IPS DF 19.7 (cell line): ENCODE results near the gene ANKS3.
A peak's percentile ranks its signal among the peaks of the same experiment; 100 is the strongest.

Source experiments
- DNase-seq: peaks from one replicate; pipeline ENCODE4 v3.0.0-alpha.2; 2013; ENCODE audit warnings: low read depth, low spot score

ANKS3 gene

GRCh38 chr16:4734063-4734729 lies at the start of gene ANKS3, which contains the start of gene DNAAF8:
Gene ANKS3, minus strand, starts transcription at chr16:4734271. Its CDS starts 4,122 bp downstream, at chr16:4730149.
Gene DNAAF8, plus strand, starts transcription at chr16:4734537. Its CDS starts 1,978 bp downstream, at chr16:4736515.
- DNase-seq, result peak; percentile 94

- DNase-seq, result no peak
Observed at GRCh38 chr16:4783251-4783950, 49.3 kb upstream of the ANKS3 start.

GRCh38 chr16:4780235-4780634 lies 46.2 kb upstream of the ANKS3 start:
- DNase-seq, result no peak

GRCh38 chr16:4778050-4778392 lies 44.0 kb upstream of the ANKS3 start:
- DNase-seq, result no peak

DNA sequence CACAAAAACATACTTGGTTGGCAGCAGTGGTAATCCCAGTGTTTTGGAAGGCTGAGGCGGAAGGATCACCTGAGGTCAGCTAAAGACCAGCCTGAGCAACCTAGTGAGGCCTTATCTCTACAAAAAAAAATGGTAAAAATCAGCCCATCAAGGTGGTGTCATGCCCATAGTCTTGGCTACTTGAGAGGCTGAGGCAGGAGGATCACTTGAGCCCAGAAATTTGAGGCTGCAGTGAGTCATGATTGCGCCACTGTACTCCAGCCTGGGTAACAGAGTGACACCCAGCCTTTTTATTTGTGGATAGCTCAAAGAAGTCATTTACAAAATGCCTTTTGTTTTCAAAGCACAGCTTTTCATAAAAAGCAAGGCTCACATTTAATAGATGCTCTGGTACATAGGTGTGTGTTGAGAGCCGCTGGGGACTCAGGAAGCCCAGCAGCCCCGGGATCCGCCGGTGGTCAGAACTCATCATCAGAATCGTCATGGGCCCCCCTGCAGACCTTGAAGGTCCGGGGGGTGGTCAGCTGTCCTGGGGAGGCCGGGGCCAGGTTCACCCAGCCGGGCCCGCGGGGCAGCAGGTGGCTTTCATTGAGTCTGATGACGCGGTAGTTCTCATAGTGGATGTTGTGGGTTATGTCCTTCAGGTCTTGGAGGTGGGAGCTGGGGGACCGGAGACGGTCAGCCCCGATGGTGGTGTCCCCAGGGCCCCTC lies 43.4 kb upstream of the ANKS3 start:
- DNase-seq, result no peak

- DNase-seq, result no peak
Observed at GRCh38 chr16:4776141-4776705, 42.2 kb upstream of the ANKS3 start.

DNA sequence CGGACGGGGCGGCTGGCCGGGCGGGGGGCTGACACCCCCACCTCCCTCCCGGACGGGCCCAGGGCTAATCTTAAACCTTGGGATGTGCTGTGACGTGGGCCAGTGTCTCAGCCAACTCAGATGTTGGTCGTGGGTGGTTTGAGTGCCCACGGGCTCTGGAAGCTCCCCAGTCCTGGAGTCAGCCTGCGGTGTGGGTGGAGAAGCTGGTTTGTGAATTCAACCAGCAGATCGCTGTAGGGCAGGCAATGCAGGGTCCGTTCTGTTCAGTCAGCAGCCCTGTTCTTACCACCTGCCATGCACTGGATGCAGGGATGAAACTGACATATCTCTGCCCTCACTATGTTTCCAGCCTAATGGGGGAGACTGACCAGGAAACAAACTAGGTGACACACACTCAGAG lies 40.9 kb upstream of the ANKS3 start:
- DNase-seq, result no peak

DNA sequence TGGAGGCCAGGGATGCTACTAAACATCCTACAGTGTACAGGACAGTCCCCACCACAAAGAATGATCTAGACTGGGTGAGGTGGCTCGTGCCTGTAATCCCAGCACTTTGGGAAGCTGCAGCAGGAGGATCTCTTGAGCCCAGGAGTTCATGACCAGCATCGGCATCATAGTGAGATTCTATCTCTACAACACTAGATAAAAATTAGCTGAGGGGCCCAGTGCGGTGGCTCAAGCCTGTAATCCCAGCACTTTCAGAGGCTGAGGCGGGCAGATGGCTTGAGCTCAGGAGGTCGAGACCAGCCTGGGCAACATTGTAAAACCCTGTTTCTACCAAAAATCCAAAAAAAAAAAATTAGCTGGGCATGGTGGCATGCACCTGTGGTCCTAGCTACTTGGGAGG lies 38.3 kb upstream of the ANKS3 start:
- no peak for DNase-seq

DNA sequence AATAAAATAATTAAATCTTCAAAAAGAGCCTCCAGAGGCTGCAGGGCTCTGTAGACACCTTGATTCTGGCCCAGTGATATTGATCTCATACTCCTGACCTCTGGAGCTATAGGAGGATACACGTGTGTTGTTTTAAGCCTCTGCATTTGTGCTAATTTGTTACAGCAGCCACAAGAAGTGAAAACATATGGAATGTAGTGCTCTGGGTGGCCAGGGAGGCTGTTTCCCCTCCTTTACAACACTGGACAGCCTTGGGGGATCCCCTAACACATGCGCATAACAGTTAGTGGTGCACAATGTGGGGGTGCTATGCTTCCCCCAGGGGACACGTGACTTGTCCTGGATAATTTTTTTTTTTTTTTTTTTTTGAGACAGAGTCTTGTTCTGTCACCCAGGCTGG lies 37.6 kb upstream of the ANKS3 start:
- DNase-seq, result no peak

GRCh38 chr16:4769306-4769638 lies 35.2 kb upstream of the ANKS3 start:
- DNase-seq, result no peak

DNA sequence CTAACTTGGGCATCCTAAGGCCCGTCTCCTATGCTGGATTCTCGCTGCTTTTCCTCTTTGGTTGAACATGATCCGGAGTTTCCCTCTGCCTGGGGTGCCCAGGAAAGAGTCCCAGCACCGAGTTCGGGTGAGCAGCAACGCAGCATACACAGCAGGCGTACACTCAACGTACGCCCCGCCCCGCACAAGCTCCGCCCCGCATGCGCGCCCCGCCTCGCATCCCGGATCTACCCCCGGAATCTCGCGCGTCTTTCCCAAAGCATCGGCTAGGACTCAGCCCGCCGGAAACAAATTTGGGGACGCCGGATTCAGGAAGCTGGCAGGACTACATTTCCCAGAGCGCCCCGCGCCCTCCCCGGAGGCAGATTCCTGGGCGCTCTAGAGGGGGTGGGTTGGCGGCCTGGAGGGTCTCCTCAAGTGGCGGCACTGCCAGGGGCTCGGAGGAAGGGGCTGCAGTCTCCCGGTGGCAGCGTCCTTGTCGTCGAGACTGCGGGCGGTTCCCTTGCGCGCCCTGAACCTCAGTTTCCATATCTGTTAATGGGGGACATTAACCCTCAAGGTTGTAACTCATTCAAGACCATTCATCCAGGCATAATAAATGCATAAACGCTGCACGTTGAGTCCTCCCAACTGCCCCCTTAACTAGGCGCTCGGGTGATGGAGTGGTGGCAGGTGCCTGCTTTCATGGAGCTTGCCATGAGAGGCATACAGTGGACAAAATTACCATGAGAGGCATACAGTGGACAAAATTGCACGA lies 34.7 kb upstream of the ANKS3 start:
- peak; percentile 88 for DNase-seq

DNA sequence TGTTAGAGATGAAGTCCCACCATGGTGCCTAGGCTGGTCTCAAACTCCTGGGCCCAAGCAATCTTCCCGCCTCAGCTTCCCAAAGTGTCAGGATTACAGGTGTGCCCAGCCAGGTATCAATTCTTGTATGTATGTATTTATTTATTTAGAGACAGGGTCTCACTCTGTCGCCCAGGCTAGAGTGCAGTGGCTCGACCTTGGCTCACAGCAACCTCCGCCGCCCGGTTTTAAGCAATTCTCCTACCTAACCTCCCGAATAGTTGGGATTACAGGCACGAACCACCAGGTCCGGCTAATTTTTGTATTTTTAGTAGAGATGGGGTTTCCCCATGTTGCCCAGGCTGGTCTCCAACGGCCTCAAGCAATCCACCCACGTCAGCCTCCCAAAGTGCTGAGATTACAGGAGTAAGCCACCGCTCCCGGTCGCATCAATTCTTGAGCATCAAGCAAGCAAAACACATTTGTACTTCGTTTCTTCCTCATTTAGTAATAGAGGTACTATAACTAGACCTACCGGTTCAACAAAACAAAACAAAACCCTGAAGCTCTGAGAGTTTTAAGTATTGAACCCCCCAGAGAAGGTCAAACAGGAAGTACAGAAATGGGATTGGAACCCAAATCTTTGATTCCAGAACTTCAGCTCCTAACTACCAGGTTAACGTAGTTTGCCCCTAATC lies 33.9 kb upstream of the ANKS3 start:
- DNase-seq, result no peak

DNA sequence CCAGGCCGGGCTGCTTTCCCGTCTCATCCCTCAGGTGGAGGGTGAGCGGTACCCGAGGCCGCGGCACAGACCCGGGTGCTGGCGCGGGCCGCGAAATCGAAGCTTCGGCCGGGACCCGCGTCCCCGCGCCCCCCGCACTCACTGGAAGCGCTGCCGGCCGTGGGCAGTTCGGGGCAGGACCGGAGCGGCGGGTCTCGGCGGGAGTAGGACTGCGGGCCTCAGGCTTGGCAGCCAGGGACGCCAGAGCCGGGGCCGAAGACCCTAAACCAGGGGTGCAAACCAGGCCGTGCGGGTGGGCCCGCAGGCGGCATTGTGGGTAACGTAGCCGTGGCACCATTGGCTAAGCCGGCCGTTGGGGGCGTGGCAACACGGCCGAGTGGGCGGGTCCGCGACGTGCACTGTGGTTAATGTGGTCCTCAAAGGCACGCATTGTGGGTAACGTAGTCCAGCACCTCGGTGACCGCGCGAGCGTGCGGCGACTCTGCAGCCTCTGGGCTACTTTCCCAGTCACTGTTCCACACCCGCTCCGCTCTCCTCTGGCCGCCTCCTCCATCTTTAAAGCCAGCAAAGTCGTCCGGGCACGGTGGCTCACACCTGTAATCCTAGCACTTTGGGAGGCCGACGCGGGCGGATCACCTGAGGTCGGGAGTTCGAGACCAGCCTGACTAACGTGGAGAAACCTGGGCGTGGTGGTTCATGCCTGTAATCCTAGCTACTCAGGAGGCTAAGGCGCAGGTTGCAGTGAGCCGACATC lies 33.0 kb upstream of the ANKS3 start, which contains the start of gene ZNF500:
Gene ZNF500, minus strand, starts transcription at position 288 of the 754 bp plus-strand sequence. CDS start 1,184 bp downstream, outside the sequence.
- peak; percentile 94 for DNase-seq

GRCh38 chr16:4765511-4766474 lies 31.7 kb upstream of the ANKS3 start:
- DNase-seq, result no peak

DNA sequence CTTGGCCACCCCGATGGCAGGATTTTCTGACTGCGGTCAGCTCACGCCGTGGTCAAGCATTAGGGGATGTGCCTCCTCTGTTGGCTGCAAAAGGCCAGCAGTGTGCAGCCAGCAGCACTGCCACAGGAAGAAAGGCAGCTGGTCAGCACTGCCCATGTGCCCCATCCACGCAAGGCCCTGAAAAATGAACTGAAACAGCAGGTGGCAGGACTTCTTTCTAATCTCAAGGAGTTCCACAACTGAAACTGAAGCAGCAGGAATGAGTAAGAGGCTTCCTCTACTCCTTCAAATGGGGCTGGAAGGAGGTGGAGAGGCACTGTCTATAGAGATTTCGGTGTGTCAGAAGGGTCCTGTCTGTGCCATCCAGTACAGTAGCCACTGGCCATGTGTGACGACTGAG lies 29.7 kb upstream of the ANKS3 start:
- no peak for DNase-seq

DNA sequence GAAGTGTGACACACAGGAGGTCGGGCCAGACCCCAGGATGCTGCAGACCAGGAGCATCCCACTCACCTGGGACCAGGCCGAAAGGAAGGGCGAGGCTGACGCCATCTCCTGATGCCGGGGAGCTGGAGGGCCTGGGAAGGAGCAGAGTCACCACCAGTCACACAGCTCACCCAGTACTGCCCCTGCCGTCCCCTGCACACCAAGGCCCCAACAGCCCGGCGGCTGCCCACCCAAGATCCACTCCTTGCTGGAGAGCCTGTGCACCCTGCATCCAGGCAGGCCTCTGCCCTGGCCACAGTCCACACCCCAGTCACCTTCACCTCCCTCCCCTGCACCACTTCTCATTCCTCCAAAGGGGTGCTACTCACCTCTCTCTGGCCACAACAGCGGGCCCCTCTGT lies 28.1 kb upstream of the ANKS3 start:
- no peak for DNase-seq

DNA sequence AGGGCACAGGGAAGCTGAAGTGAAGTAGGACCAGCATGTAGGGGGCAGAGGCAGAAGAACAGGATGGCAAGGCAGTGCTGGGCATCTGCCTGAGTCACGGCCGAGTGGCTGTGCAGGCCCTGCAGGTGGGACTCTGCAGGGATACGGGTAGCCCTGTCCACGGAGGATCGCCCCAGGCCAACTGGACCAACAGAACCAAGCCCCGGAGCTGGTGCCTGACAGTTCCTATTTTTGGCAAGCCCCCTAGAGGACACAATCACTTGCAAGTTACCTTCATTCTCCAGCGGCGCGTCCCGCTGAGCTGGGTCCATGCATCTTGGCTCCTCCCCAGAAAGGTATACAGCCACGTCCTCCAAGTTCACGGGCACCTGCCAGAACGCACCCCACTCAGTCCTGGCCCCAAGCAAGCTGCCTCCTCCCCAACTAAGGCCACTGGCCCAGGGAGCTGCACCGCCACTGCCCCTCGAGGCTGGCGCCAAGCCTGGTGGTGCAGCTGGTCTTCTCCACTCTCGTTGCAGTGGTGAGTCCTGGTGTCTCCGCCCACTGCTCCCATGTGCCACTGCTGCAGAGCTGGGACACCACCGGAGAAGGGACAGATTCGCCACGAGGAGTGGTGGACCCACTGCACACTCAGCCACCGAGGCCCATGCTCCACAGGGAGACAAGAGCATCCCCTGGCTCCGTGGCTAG lies 26.3 kb upstream of the ANKS3 start:
- no peak for DNase-seq

- DNase-seq, result no peak
Observed at GRCh38 chr16:4755687-4756086, 21.6 kb upstream of the ANKS3 start.

GRCh38 chr16:4754865-4755264 lies 20.8 kb upstream of the ANKS3 start:
- no peak for DNase-seq
